Fibroblast of skin of abdomen (primary cell): ENCODE results near the gene SLC18A3.

Experiments
- DNase-seq: peaks from one replicate; pipeline ENCODE4 v3.0.0-alpha.2; 2013

The SLC18A3 gene

DNA sequence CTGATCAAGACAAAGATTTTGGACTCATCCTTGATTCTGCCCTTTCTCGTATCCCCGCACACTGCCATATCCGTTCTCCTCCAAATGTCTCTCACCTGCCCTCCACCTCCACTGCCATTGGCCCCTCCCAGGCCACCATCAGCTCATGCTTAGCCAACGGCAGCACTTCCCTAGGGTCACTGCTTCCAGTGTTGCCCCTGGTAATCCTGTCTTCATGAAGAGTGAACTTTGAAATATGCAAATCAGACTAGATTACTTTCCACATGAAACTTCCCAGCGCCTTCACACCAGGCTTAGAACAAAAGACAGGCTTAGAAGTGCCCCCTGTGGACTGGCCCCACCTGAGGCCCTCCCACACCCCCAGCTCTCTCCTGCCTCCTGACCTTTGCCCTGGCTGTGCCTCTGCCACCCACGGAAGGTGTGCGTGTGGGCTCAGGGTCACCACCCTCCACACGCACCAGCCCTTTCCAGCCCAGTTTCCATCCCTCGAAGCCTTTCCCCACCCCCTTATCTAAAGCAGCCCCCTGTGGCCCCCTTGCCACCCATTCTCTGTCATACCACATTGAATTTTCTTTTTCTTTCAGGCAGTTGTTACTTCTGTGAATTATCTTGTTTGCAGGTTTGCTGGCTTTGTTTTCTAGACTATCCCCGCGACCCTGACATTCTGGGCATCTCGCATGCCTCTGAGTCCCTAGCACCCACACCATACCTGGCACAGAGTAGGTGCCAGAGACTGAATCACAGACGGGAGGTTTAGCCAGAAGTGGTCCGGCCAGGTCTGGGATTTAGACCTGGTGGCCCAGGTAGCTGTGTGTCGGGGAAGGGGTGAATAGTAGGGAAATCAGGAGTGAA is 42.5 kb downstream of the SLC18A3 start:
- DNase-seq: no peak

DNA sequence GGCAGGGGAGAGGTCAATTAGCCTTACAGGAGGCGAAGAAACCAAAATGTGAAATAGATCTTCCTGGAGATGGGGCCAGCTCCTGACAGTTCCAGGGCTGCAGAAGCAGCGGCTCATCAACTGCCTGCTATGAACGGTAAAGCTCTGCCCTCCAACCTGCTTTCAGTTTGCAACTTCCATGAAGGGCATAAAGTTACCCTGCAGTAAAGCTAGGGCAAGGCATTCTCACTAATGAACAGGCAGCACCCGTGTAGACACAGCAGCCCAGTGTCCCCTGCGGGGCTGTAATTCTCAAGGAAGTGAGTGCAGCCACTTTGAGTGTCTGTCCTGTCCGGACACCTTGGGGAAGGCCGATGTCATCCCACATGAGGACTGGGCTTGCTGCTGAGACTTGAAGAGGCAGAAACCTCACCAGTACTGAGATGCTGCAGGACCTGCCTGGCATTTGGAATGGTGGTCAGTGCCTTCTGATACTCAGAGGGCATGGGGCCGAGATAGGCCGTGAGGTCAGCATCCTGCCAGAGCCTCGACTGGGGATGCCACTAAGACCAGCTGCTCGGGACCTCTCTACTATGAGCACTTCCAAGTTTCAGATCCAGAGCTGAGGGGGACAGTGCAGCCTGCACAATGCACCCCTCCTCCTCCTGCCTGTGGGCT is 43.3 kb downstream of the SLC18A3 start:
- no peak for DNase-seq

- no peak for DNase-seq
These were observed 44.1 kb downstream of the SLC18A3 start for GRCh38 chr10:49654036-49654693.

DNA sequence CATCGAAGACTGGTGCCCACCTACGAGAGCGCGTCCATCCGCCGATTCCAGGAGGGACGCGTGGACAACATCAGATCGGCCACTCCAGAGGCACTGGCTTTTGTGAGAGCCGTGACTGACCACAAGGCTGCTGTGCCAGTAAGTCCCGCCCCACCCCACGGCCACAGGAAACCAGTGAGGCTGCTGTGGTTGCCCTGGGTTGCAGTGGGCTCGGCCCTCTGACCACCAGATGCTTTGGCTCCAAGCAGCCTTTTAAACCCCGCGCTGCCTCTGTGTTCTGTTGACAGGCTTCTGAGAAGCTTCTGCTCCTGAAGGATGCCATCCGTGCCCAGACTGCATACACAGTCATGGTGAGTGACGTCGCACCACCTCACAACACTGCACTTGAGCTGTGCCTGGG is 45.0 kb downstream of the SLC18A3 start:
- DNase-seq: no peak

DNA sequence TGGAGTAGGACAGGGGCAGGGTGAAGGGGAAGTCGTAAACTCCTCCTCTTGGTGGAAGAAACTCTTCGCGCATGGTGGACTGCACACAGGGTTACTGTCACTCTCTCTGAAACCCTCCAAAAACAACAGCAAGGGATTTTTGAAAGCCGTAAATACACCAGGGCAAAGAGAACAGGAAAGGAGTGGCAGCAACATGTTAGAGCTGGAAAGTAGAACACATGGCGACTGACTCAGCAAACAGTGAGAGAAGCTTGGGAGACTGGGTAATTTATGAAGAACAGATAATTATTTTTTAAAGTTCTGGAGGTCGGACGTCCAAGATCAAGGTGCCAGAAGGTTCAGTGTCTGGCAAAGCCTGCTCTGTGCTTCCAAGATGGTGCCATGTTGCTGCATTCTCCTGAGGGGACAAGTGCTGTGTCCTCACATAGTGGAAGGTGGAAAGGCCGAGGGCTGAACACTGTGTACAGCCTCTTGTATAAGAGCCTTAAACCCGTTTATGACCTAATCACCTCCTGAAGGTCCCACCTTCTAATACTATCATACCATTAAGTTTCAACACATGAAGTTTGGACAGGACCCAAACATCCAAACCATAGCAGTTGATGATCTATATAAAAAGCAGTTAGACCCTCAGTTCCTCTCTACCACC is 46.9 kb downstream of the SLC18A3 start:
- no peak for DNase-seq

DNA sequence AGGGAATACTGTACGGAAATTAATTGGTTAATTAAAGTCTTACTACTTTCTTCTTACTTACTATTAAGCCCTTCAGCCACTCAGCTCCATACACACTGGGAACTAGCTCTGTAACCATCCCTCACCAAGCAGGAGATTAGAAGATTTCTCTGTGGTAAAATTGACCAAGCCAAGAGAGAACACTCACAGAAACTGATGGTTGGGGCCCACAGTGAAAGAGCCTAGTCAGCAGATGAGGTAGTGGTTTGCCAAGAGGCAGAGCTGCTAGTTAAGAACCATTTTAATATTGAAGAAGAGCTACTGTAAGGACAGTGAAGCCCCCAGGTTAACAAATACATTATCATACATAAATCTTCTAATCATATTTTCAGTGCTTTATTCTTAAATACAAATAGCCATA is 47.5 kb downstream of the SLC18A3 start:
- DNase-seq: no peak

- no peak for DNase-seq
These were observed 51.2 kb downstream of the SLC18A3 start for GRCh38 chr10:49661140-49661856.
